ENCODE results near the gene PTBP1. TPM values are rescaled to one million over a fixed set of nuclear protein-coding genes. Genes with fewer than 3 reads are reported as not detected.

The PTBP1 gene
- total and polyA plus RNA-seq, 2 of the 13 experiments (the other 11 are each of a cell fraction or from before 2014, with no cell fraction given): 195 to 288 TPM

GRCh38 chr19:778910-779653 is 18.2 kb upstream of the PTBP1 start (continued):
- no peak for TF ChIP-seq AKNA (CRISPR knock-in tag; IDR thresholded peaks at IDR 0.05; ENCODE audit: borderline replicate concordance)
- TF ChIP-seq BCL3 (CRISPR knock-in tag; IDR thresholded peaks at IDR 0.05): peak; percentile 75; the same call in 1 of the 2 replicates
- no peak for TF ChIP-seq ZNF713 (CRISPR knock-in tag; IDR thresholded peaks at IDR 0.05)
- no peak for TF ChIP-seq ZNF282 (IDR thresholded peaks at IDR 0.05; ENCODE audit: partially characterized antibody)
- peak; percentile 46; the same call in 1 of the 2 replicates for TF ChIP-seq AFF4 (CRISPR knock-in tag; IDR thresholded peaks at IDR 0.05)
- TF ChIP-seq ZBTB49 (CRISPR knock-in tag; IDR thresholded peaks at IDR 0.05; ENCODE audit: borderline replicate concordance): no peak
- TF ChIP-seq SNAI1 (CRISPR knock-in tag; IDR thresholded peaks at IDR 0.05; ENCODE audit: borderline replicate concordance): 0 out of 2 replicates have a peak, but pooled peaks have one; percentile 29
- peak; percentile 80; the same call in 1 of the 2 replicates for TF ChIP-seq TARDBP (CRISPR knock-in tag; IDR thresholded peaks at IDR 0.05)
- no peak for TF ChIP-seq ZNF468 (CRISPR knock-in tag; IDR thresholded peaks at IDR 0.05)
- no peak for TF ChIP-seq ZSCAN29 (CRISPR knock-in tag; conservative IDR thresholded peaks at IDR 0.05)
- peak; percentile 87 for TF ChIP-seq KLF11 (CRISPR knock-in tag; IDR thresholded peaks at IDR 0.05)
- peak; percentile 68 for TF ChIP-seq ZBTB33 (CRISPR knock-in tag; IDR thresholded peaks at IDR 0.05)
